K562 (cell line): ENCODE results near the gene EGFL7. TPM values are rescaled to one million over a fixed set of nuclear protein-coding genes. Genes with fewer than 3 reads are reported as not detected.

ENCODE experiments used
- BRF1 ChIP-seq: IDR thresholded peaks from 3 replicates; pipeline ENCODE4 v1.6.1; 2011; ENCODE audit warnings: borderline replicate concordance, mild to moderate bottlenecking; ENCODE audit not compliant: insufficient read length; ENCODE audit errors: extremely low read depth
- HMGN3 ChIP-seq: IDR thresholded peaks from 2 replicates; pipeline ENCODE4 v1.6.1; 2011; ENCODE audit warnings: borderline replicate concordance, low read depth, mild to moderate bottlenecking, mixed read lengths, low read length; ENCODE audit not compliant: insufficient read length; ENCODE audit errors: extremely low read depth
- MAZ ChIP-seq, 2 experiments: fragments of 450-650 bp in 1 of 2; sonication (generic) in 1 of 2; formaldehyde crosslinking; IDR thresholded peaks in 1 of 2; conservative IDR thresholded peaks in 1 of 2; 2 replicates each; pipeline versions ENCODE4 v1.4.0 to v1.5.0; 2020; ENCODE audit warnings: mild to moderate bottlenecking in 1 of 2, missing genetic modification reagents in 1 of 2
- NCOA1 ChIP-seq: fragments of 450-650 bp; IDR thresholded peaks from 2 replicates; pipeline ENCODE4 v1.6.1; 2016; ENCODE audit warnings: low read depth
- NCOA6 ChIP-seq: fragments of 450-650 bp; IDR thresholded peaks from 2 replicates; pipeline ENCODE4 v1.6.1; 2017; ENCODE audit warnings: mild to moderate bottlenecking
- SFPQ ChIP-seq: fragments of 200-400 bp; formaldehyde crosslinking; IDR thresholded peaks from 2 replicates; pipeline ENCODE4 v1.6.1; 2017; ENCODE audit warnings: mild to moderate bottlenecking, low read depth, low read length, moderate library complexity
- SP1 ChIP-seq: sonication (generic); formaldehyde crosslinking; IDR thresholded peaks from 2 replicates; pipeline ENCODE4 v1.8.1; 2022; ENCODE audit warnings: mild to moderate bottlenecking, missing genetic modification reagents
- ZBTB7A ChIP-seq: IDR thresholded peaks from 2 replicates; pipeline ENCODE4 v1.6.1; 2011; ENCODE audit warnings: low read depth, mild to moderate bottlenecking, low read length, moderate library complexity, borderline replicate concordance; ENCODE audit not compliant: control insufficient read depth
- ZNF184 ChIP-seq: sonication (generic); formaldehyde crosslinking; IDR thresholded peaks from 2 replicates; pipeline ENCODE4 v1.5.0; 2020; ENCODE audit warnings: missing genetic modification reagents
- ZNF436 ChIP-seq: fragments of 250-450, 450-650 bp; sonication (Bioruptor Pico); formaldehyde crosslinking; IDR thresholded peaks from 2 replicates; pipeline ENCODE4 v1.7.0; 2020; ENCODE audit warnings: mild to moderate bottlenecking
- polyA plus RNA-seq, 8 experiments: library from polyadenylated mRNA; depleted of rRNA in 4 of 8; stranded (reverse) in 5 of 8; unstranded in 3 of 8; fragments of >200 nt; fragmentation: Nextera tagmentation in 2 of 8; fragmentation: Illumina TruSeq in 1 of 8; extraction: Ambion mirVana in 2 of 8; extraction: Trizol in 1 of 8; gene quantifications; 2 replicates each; pipeline versions ENCODE4 v1.2.1 to v1.2.3, GENCODE V29; 2011 to 2014; ENCODE audit warnings: inconsistent platforms in 1 of 8, missing spikeins in 1 of 8
- total RNA-seq, 7 experiments: library from RNA; depleted of rRNA in 6 of 7; stranded (reverse); fragments of >200 nt in 6 of 7; fragmentation: Illumina TruSeq in 2 of 7; extraction: Trizol in 2 of 7; gene quantifications; 2 replicates each; pipeline versions ENCODE4 v1.2.1 to v1.2.3, GENCODE V29; 2011 to 2021; ENCODE audit warnings: low replicate concordance in 1 of 7
- TF ChIP-seq, protein P1 (sequence below), 2 experiments: fragments of 450-650 bp in 1 of 2; IDR thresholded peaks; 2 replicates each; pipeline ENCODE4 v1.6.1; 2011 to 2017; ENCODE audit warnings: low read depth in 2 of 2, antibody characterized with exemption in 1 of 2, borderline replicate concordance in 1 of 2, low read length in 1 of 2, mild to moderate bottlenecking in 1 of 2, mixed read lengths in 1 of 2; ENCODE audit not compliant: control insufficient read depth in 1 of 2
- TF ChIP-seq, protein P2 (sequence below): fragments of 450-650 bp; IDR thresholded peaks from 2 replicates; pipeline ENCODE4 v1.6.1; 2017; ENCODE audit warnings: mild to moderate bottlenecking, moderate library complexity
- TF ChIP-seq, protein P3 (sequence below): fragments of 450-650 bp; IDR thresholded peaks from 2 replicates; pipeline ENCODE4 v1.6.1; 2016; ENCODE audit warnings: missing biosample characterization, missing genetic modification characterization

EGFL7 gene
- total and polyA plus RNA-seq, 9 of the 15 experiments (the other 6 are each of a cell fraction or from before 2014, with no cell fraction given) = 1.5 to 286 (median 55.5) TPM

- TF ChIP-seq, protein P1, sequence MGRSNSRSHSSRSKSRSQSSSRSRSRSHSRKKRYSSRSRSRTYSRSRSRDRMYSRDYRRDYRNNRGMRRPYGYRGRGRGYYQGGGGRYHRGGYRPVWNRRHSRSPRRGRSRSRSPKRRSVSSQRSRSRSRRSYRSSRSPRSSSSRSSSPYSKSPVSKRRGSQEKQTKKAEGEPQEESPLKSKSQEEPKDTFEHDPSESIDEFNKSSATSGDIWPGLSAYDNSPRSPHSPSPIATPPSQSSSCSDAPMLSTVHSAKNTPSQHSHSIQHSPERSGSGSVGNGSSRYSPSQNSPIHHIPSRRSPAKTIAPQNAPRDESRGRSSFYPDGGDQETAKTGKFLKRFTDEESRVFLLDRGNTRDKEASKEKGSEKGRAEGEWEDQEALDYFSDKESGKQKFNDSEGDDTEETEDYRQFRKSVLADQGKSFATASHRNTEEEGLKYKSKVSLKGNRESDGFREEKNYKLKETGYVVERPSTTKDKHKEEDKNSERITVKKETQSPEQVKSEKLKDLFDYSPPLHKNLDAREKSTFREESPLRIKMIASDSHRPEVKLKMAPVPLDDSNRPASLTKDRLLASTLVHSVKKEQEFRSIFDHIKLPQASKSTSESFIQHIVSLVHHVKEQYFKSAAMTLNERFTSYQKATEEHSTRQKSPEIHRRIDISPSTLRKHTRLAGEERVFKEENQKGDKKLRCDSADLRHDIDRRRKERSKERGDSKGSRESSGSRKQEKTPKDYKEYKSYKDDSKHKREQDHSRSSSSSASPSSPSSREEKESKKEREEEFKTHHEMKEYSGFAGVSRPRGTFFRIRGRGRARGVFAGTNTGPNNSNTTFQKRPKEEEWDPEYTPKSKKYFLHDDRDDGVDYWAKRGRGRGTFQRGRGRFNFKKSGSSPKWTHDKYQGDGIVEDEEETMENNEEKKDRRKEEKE (IDR thresholded peaks at IDR 0.05; ENCODE audit: borderline replicate concordance in 1 of 2, control insufficient read depth in 1 of 2, low read depth in 2 of 2, low read length in 1 of 2) = no peak
- TF ChIP-seq HMGN3 (peak; percentile 70), NCOA6 (no peak), SFPQ (no peak), ZBTB7A (peak; percentile 89), ZNF184 (CRISPR knock-in tag) (no peak), MAZ (CRISPR knock-in tag; conservative IDR thresholded peaks at IDR 0.05 in 1 of 2, IDR thresholded peaks at IDR 0.05 in 1 of 2) (peak; percentile 79 to 89), NCOA1 (peak; percentile 47; the same call in 1 of the 2 replicates), ZNF436 (CRISPR knock-in tag) (no peak), BRF1 (no peak), SP1 (CRISPR knock-in tag) (no peak; the same call in none of the 2 replicates)
- TF ChIP-seq, protein P2, sequence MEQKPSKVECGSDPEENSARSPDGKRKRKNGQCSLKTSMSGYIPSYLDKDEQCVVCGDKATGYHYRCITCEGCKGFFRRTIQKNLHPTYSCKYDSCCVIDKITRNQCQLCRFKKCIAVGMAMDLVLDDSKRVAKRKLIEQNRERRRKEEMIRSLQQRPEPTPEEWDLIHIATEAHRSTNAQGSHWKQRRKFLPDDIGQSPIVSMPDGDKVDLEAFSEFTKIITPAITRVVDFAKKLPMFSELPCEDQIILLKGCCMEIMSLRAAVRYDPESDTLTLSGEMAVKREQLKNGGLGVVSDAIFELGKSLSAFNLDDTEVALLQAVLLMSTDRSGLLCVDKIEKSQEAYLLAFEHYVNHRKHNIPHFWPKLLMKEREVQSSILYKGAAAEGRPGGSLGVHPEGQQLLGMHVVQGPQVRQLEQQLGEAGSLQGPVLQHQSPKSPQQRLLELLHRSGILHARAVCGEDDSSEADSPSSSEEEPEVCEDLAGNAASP = no peak
- TF ChIP-seq, protein P3, sequence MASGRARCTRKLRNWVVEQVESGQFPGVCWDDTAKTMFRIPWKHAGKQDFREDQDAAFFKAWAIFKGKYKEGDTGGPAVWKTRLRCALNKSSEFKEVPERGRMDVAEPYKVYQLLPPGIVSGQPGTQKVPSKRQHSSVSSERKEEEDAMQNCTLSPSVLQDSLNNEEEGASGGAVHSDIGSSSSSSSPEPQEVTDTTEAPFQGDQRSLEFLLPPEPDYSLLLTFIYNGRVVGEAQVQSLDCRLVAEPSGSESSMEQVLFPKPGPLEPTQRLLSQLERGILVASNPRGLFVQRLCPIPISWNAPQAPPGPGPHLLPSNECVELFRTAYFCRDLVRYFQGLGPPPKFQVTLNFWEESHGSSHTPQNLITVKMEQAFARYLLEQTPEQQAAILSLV = no peak
These were observed 16.6 kb upstream of the EGFL7 start (continued) for GRCh38 chr9:136645903-136646754.
